Nucleus accumbens (tissue), 56 donors: Measurements from ENCODE around the gene QRICH1.
"Not testable (repeated sequence)": the region's sequence is repeated elsewhere in the genome, so short reads cannot be mapped to it uniquely, and the experiment has no call there.

Source experiments
- DNase-seq, 56 donors: peaks; one replicate each; lab custom pipeline; 2025; lab: John Stamatoyannopoulos, UW

Gene QRICH1

GRCh38 chr3:49018707-49019006 lies 75.2 kb downstream of the QRICH1 start:
- DNase-seq, result no peak

- DNase-seq, result peak in 47 of 56 donors; percentile 15 to 80 (median 55)
Observed at GRCh38 chr3:49017971-49018706, 75.7 kb downstream of the QRICH1 start, which contains the start of gene DALRD3. DALRD3 (minus strand) TSS chr3:49018580; CDS start chr3:49018564, 16 bp downstream.

- DNase-seq, result no peak
Observed at GRCh38 chr3:49017229-49017970, 76.5 kb downstream of the QRICH1 start.

DNA sequence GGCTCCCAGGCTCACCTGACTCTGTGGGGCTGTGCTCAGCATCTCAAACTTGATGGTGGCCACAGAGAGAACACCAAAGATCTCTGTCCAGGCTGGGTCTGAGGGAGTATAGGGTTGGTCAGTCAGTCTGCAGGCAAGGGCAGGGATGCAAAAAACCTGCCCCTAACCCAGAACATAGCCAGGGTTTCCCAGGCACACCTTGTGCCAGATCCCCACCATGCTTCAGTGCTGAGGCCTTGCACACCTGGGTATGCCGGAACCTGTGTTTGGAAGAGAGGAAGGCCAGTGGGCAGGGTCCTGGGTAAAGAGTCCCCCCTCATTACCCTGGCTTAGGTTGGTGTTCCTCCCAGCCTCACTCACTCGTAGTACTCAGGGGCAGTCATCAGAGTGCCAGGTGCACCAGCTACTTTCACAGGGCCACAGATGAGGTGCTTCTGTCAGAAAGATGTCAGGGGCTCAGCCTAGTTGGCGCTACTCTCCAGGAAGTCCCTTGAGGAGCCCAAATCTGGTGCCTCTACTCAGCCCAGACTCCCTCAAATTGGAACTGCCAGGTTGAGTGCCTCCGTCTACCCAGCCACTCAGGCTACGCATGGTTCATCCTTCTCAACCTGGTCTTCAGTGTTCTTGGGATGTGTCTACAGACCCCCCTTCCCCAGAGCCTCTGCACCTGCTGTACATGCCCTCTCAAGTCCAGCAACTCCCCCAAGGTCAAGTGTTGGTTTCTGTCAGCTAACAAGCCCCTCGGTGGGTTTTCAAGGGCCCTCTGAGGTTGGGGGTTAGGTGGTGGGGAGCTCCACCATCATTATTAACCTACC lies 77.2 kb downstream of the QRICH1 start:
- DNase-seq, result no peak

DNA sequence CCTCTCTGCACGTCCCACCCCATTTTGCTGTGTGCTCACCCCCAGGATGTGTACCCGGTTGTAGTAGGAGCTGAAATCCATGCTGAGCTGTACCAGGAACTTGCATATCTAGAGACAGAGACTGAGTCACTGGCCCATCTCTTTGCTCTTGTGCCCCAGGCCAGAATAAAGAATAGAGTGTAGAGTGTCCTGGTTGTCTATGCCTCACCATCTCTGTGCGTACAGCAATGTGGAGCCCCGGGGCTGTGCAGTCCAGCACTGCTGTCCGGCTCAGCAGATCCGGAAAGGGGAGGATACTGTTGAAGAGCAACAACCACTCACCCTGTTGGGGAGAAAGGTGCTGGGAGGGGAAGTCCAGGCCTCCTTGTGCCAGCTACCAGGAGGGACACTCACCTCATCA lies 78.1 kb downstream of the QRICH1 start:
- no peak for DNase-seq

DNA sequence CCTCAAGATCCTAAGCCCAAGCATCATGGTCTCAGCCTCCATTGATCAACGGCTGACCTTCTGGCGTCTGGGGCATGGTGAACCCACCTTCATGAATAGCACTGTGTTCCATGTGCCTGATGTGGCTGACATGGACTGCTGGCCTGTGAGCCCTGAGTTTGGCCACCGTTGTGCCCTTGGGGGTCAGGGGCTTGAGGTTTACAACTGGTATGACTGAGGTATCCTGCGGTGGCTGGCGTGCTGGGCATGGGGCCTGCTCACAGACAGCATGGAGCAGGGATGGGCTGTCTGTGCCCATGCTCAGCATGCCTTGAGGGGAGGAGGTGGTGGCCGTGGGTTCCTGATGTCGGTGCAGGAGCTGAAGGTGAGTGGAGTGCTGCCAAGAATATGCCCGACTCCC lies 78.8 kb downstream of the QRICH1 start:
- DNase-seq, result no peak

- DNase-seq, result no peak
Observed at GRCh38 chr3:49013738-49014660, 79.9 kb downstream of the QRICH1 start.

- DNase-seq, result no peak
Observed at GRCh38 chr3:49013113-49013737, 80.6 kb downstream of the QRICH1 start.

DNA sequence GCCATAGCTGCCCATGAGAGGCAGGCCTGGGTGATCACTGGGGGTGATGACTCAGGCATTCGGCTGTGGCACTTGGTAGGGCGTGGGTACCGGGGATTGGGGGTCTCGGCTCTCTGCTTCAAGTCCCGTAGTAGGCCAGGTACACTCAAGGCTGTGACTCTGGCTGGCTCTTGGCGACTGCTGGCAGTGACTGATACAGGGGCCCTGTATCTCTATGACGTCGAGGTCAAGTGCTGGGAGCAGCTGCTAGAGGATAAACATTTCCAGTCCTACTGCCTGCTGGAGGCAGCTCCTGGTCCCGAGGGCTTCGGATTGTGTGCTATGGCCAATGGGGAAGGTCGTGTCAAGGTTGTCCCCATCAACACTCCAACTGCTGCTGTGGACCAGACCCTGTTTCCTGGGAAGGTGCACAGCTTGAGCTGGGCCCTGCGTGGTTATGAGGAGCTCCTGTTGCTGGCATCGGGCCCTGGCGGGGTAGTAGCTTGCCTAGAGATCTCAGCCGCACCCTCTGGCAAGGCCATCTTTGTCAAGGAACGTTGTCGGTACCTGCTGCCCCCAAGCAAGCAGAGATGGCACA lies 81.3 kb downstream of the QRICH1 start:
- DNase-seq, result no peak

DNA sequence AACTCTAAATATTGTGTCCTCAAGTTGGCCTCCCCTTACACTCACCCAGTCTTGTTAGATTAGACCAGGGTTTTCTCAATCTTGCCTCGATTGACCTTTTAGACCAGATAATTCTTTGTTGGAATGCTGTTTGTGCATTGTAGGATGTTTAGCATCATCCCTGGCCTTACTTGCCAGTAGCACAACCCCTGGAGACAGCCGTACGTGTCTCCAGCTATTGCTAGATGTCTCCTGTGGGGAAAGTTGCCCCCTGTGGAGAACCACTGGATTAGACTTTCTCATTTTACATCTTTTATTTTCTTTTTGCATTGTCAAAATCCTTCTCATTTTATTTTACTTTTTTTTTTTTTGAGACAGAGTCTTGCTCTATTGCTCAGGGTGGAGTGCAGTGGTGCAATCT lies 84.5 kb downstream of the QRICH1 start:
- DNase-seq, result no peak

DNA sequence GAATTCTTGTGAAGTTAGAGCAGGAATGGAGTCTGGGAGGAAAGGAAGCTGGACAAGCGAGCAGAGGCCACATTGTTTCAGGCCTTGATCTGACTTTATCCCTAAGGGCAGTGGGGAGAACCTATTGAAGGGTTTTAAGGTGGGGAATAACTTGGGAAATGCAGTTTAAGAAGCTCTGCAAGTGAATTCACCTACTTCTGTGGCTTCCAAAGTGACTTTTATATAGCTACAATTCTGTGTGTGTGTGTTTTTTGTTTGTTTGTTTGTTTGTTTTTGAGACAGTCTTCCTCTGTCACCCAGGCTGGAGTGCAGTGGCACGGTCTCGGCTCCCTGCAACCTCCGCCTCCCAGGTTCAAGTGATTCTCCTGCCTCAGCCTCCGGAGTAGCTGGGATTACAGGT lies 85.2 kb downstream of the QRICH1 start:
- not testable (repeated sequence) for DNase-seq

DNA sequence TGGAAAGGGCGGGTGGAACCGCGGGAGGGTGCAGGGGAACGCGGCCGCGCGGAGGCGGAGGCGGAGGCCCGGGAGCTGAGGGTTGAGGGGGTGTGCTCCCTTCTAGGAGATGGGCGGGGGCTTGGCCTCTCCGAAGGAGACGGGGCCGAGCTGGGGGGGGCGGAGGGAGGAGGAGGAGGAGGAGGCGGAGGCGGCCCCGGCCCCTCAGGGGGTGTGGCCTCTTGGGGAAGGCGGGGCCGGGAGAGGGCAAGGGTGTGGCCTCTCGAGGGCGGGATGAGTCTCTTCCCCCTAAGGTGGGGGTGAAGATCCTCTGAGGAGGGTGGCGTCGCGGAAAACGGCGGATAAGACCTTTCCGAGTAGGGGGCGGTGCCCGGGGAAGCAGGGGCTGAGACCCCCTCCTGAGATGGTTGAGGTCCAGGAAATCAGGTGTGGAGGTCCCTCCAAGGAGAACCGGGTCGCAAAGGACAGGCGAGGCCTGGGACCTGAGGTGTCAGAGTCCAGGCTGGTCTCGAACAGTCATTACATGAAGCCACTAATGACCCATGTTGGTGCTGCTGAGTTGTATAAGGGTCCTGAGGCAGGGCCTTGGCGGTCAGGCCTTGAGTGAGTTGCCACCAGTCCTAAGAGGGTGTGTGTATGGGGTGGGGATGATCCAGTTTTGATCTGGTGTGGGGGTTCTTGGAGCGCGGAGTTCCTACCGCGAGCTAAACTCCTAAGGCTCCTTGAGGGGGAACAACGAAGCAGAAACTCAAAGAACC lies 85.9 kb downstream of the QRICH1 start:
- DNase-seq, result peak in 54 of 56 donors; percentile 22 to 92 (median 74)

DNA sequence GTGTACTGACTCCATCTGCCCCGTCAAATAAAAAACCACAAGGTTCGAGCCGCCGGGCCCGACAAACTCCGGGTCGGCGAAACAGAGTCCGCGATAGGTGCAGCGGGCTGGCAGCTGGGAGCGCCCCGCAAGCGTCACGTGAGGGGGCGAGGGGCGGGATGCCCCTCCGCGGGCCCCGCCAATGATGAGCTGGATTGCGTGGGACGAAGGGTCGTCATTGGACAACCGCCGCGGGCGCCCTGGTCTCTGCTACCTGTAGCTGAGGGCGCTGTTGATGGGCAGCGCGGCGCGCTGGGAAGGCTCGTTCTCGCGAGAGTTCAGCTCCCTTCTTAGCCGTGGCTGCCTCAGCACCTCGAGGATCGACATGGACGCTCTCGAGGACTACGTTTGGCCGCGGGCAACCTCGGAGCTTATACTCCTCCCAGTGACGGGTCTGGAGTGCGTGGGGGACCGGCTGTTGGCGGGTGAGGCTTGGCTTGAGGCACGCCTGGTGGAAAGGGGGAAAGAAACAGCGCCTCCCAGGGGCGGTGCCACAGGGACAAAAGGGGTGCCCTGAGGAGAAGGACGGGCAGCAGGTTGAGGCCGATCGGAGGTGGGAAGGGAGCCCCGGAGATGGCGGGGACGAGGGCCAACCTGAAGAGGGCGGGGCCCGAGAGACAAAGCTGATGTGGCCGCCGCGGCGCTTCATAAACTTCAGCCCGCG lies 86.7 kb downstream of the QRICH1 start, which contains the start of gene WDR6:
WDR6 (plus strand) TSS at position 324 of the 703 bp plus-strand sequence; CDS start at position 365, 41 bp downstream.
- peak; percentile 57 to 97 (median 91) for DNase-seq

GRCh38 chr3:49006408-49007067 lies 87.3 kb downstream of the QRICH1 start:
- DNase-seq, result peak in 32 of 56 donors; percentile 37 to 75 (median 59)

GRCh38 chr3:49005998-49006397 lies 87.9 kb downstream of the QRICH1 start:
- DNase-seq, result no peak

- no peak for DNase-seq
Observed at GRCh38 chr3:49005303-49005680, 88.6 kb downstream of the QRICH1 start.
